DND-41 (cell line): ENCODE measurements around the gene CDK3.

Source experiments
- CTCF ChIP-seq: IDR thresholded peaks from 2 replicates; pipeline ENCODE4 v1.5.1; 2012; ENCODE audit warnings: borderline replicate concordance, low read length, moderate library complexity, mild to moderate bottlenecking; ENCODE audit not compliant: poor library complexity, severe bottlenecking; ENCODE audit errors: extremely low read depth
- EZH2 ChIP-seq: IDR thresholded peaks from 3 replicates; pipeline ENCODE4 v1.6.1; 2012; ENCODE audit warnings: borderline replicate concordance, low read depth, mild to moderate bottlenecking, moderate library complexity, low read length, inconsistent platforms; ENCODE audit not compliant: severe bottlenecking

DNA sequence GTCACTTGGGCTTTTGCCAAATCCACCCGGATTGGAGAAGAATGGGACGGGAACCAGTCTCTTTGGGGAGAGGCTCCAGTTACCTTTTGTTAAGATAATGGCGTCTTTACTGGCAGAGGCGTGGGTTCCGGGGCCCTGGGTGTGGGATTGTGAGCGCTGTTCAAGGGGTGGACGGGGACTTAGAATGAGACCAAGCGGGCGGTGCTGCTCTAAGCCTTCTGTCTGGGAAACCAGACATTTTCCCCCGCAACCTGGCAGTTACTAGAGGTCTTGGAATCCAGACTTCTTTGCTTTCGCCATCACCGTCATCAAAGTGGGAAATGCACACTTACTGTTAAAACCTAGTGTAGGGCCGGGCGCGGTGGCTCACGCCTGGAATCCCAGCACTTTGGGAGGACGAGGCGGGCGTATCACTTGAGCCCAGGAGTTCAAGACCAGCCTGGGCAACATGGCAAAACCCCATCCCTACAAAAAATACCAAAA, 20.9 kb upstream of the CDK3 start:
- TF ChIP-seq CTCF (no peak), EZH2 (no peak)
